GM21717 (cell line): ENCODE data around the gene CHST11.
"Not testable (repeated sequence)": the region's sequence is repeated elsewhere in the genome, so short reads cannot be mapped to it uniquely, and the experiment has no call there.

Source experiments
- ATAC-seq: cut with Tn5 transposase; IDR thresholded peaks from one replicate; pipeline ENCODE4 v1.9.1; 2021; ENCODE audit warnings: mild to moderate bottlenecking, moderate library complexity; ENCODE audit not compliant: unreplicated experiment

The CHST11 gene

DNA sequence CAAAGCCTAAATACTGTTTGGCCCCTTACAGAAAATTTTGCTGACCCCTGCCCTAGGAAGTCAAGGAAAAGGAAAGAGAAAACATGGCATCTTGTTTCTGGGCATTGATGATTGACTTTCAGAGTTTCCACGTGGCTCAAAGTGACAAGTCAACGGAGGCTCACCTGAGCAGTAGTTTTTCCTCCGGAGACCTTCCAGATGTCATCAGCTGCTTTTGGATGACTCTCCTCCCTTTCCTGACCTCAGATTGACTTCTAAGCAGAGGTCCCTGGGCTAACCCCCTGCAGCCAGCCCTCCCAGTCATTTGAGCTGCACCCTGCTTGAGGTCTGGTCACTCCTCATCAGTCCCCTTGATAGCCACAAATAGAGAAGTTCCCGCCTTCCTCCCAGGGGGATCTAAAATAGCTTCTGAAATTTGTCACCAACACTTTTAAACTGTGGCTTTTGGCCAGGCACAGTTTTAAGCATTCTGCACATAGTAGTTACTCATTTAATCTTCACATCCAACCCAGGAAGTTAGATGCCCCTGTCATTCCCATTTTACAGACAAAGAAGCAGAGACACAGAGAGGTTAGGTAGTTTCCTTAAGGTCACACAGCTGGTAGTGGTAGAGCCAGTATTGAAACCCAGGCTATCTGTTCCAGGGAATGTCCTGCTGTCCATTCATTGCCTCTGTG lies 143.4 kb downstream of the CHST11 start:
- no peak for ATAC-seq

- no peak for ATAC-seq
These were observed 144.3 kb downstream of the CHST11 start for GRCh38 chr12:104600790-104601739.

- no peak for ATAC-seq
These were observed 145.7 kb downstream of the CHST11 start for GRCh38 chr12:104602406-104602805.

- ATAC-seq: no peak
These were observed 146.1 kb downstream of the CHST11 start for GRCh38 chr12:104602896-104603295.

DNA sequence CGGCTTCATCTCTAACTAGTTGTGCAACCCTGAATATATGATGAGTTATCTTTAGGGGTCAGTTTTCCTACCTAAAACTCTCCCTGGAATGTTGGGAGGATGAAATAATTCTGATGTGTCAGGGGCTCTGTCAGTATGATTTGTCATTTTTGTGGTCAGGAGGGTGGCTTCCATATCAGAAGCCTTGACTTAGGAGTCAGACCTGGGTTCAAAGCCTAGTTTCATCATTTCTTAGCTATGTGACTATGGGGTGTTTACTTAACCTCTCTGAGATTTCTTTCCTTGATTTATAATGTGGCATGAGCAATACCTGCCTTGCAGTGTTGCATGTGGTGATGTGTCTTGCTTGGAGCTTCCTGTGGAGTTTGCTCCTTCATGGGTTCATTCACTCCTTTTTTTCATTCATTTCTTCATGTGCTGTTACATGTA lies 146.8 kb downstream of the CHST11 start:
- no peak for ATAC-seq

GRCh38 chr12:104604070-104604994 lies 147.6 kb downstream of the CHST11 start:
- ATAC-seq: peak; percentile 77

- no peak for ATAC-seq
These were observed 148.4 kb downstream of the CHST11 start for GRCh38 chr12:104604995-104605675.

DNA sequence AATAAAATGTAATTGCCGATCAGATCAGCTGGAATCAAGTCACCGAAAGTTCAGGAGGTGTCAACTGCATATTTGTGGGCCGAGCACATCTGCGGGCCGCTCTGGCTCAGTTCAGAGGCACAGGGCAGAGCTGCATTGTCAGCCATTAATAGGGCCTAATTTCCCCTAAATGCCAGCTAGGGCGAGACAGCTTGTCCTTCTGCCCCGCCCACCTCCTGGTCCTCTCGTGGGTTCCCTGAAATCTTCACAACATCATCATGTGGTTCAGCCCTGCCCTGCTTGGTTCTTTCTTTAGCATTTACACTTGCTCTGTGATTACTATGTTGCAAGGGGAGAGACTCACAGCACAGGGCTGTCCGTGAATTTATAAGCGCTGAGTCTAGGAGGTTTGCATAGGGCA lies 148.9 kb downstream of the CHST11 start:
- ATAC-seq: no peak

DNA sequence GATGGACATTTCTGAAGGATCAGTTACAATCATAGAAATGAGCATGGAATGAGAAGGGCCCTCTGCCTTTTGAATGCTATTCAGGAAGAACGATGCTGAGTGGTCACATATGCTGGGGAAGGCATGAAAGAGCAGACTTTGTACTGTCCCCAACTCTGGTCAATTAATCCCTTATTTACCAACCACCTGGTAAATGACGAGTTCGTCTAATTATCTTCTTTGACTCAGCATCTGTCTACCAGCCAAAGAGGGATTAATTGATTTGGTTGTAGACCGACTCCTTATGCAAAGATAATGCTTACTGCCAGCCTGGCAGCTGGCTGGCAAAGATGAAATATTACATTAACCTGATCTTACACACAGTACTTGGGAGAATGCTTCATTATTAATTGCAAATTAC lies 152.2 kb downstream of the CHST11 start:
- ATAC-seq: no peak

GRCh38 chr12:104609445-104609844 lies 152.7 kb downstream of the CHST11 start:
- no peak for ATAC-seq

DNA sequence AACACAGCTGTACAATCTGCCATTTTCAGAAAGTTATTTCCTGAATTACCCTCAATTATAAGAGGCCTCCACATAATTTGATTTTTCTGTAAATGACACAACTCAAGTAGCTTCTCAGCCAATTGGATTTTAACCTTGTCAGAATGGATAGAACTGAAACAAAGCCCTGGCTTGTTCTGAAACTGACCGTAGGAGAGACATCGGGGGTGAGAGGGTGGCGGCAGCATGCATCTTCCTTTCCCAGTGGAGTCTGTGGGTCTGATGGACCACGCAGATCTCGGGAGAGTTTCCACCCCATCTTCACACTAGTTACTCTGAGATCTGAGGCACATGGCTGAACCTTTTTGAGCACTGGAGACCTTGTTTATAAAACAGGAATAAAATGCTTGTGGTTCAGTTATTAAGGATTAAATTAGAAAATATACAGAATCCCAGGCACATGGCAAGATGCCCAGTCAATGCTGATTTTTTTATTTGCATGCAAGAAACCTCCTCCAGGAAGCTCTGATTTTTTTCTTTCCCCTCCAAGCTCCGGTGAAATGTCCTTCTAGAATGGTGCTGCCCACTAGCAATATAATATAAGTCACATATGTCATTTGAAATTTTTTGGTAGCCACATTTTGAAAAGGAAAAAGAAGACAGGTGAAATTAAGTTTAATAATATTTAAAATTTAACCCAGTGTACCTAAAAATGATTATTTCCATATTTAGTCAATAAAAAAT lies 153.9 kb downstream of the CHST11 start:
- ATAC-seq: no peak

DNA sequence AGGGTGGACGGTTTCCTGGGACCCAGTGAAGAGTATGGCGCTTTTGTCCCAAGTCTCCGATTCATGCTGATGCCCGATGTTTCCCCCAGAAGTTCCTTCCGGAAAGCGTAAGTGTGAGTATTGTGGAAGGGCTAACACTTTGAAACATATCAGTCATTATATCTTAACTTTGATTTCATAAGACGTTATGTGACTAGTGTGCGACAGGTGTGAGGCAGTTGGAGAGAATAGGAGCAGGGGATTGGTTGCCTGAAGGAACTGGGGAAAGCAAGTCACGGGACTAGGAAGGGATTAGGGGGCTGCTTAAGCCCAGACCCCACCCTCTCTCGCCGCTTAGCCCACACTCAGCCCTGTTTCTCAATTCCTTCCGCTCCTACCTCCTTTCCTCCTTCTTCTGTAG lies 154.9 kb downstream of the CHST11 start:
- no peak for ATAC-seq

DNA sequence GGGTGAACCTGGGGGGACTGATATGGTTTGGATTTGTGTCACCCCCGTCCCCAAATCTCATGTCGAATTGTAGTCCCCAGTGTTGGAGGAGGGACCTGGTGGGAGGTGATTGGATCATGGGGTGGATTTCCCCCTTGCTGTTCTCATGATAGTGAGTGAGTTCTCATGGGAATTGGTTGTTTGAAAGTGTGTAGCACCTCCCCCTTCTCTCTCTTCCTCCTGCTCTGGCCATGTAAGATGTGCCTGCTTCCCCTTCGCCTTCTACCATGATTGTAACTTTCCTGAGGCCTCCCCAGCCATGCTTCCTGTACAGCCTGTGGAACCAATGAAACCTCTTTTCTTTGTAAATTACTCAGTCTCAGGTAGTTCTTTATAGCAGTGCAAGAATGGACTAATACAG lies 156.6 kb downstream of the CHST11 start:
- not testable (repeated sequence) for ATAC-seq

- no peak for ATAC-seq
These were observed 158.4 kb downstream of the CHST11 start for GRCh38 chr12:104615048-104615561.

DNA sequence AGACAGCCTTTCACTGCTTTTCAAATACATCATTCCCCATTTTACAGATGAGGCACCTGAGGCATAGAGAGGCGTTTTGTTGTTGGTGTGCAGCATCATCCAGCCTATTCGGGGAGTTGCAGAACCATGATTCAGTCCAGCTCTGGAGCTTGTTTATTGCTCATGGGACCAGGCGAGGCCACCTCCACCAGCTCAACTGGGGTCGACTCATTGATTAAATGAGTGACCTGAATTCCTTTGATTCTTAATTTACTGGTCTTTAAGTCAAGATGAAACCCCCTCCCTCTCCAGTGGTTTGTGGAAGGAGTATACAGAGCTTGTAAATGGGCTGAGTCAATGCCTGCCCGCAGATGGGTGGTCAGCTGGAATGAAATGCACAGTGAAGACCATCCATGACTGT lies 161.9 kb downstream of the CHST11 start:
- ATAC-seq: no peak

DNA sequence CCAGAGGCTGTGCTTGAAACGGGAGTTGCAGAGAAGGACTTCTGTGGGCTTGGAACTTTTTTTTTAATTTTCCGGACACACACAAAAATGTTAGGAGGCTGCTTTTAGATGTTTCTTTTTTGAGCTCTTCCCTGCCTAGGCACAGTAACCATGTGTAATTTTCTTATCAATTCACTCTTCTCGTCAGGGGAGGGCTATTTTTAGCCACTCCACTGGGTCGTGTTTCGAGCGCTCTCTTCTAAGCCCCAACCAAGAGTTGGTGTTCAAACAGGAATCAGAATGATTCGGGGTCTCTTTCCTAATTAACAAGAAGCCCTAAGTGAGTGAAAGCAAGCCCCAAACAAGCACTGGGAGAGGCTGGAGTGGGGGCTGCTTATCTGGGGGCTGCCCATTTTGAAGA lies 162.6 kb downstream of the CHST11 start:
- ATAC-seq: no peak

DNA sequence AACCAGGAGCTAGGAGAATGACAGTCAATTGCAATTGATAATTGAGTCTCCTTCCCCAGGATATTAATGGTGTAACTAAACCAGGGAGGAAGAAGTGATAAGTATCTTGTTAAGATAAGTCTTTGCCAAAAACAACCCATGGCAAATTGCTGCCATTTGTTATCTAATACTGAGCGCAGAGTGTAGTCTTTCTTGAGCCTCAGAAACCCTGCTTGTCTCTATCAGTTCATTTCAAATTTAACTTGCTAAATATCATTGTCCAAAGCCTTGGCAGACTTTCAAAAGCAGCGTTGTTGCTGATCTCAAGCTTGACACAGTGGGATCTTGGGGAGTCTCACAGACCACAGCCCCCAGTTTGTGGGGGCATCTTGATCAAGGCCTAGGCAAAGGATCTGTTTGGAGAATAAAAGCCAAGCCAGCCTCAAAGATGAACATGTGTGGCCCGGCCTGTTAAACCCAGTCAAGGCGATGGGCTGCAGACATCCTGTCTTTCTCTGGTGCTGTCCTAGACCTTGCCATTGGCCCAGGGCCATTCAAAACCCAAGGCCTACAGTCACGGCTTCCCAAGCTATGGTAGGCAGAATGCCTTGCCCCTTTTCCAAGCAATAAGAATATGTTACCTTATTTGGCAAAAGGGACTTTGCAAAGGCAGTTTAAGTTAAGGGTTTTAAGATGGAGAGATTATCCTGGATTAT lies 164.2 kb downstream of the CHST11 start:
- ATAC-seq: no peak

GRCh38 chr12:104622928-104623327 lies 166.2 kb downstream of the CHST11 start:
- ATAC-seq: no peak

DNA sequence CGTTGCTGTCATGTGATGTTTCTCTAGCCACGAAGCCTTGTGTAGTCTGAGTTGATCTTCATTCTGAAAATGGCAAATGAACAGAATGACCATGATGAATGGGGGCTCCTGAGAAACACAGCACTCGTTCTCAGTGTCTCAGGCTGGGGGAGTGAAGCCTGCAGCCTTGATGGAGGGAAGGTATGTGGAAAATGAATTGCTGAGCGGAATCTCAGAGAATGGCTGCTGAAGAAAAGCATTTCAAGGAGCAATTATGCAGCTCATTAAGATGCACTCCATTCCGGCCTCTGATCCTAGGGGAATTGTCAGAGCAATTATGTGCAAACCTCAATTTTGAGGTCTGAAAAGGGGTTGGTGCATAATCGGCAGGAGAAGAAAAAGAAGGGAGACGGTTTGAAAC lies 167.1 kb downstream of the CHST11 start:
- no peak for ATAC-seq
